Peyer's patch (tissue), 4 donors: ENCODE results near the gene UMODL1. TPM values are rescaled to one million over a fixed set of nuclear protein-coding genes. Genes with fewer than 3 reads are reported as not detected.

Experiments
- DNase-seq, 3 donors: peaks; one replicate each; pipeline ENCODE4 v3.0.0-alpha.2; 2017 to 2019
- H3K27ac ChIP-seq, 4 donors: fragments of 200-600 bp; sonication (generic); one replicate each; pipeline ENCODE4 v1.5.1; 2016 to 2019
- H3K27me3 ChIP-seq, 2 donors: fragments of 200-600 bp; sonication (generic); one replicate each; pipeline ENCODE4 v1.5.1; 2019
- H3K36me3 ChIP-seq, 3 donors: fragments of 200-600 bp; sonication (generic); one replicate each; pipeline ENCODE4 v1.5.1; 2016 to 2019
- H3K4me1 ChIP-seq, 4 donors: fragments of 200-600 bp; sonication (generic); one replicate each; pipeline ENCODE4 v1.5.1; 2016 to 2019
- H3K4me3 ChIP-seq, 4 donors: fragments of 200-600 bp; sonication (generic); 1 replicate in 3 of 4; 2 replicates in 1 of 4; pipeline ENCODE4 v1.5.1; 2016 to 2019; ENCODE audit warnings: mild to moderate bottlenecking in 1 of 4
- H3K9me3 ChIP-seq, 4 donors: fragments of 200-600 bp; sonication (generic); one replicate each; pipeline ENCODE4 v1.5.1; 2016 to 2019; ENCODE audit warnings: mild to moderate bottlenecking in 1 of 4
- POLR2A ChIP-seq, 2 donors: fragments of 450-650 bp; IDR thresholded peaks; one replicate each; pipeline ENCODE4 v1.5.1; 2017; ENCODE audit warnings: antibody characterized with exemption in 2 of 2, mild to moderate bottlenecking in 2 of 2, moderate library complexity in 2 of 2
- total RNA-seq, 4 donors: library from RNA; depleted of rRNA; stranded (reverse); fragments of >200 nt; gene quantifications; one replicate each; pipeline ENCODE4 v1.1.0, GENCODE V29; 2016
- TF ChIP-seq, protein P1 (sequence below), 6 experiments: fragments of 450-650 bp in 4 of 6; fragments of 200-600 bp in 2 of 6; sonication (generic) in 1 of 6; IDR thresholded peaks; one replicate each; pipeline ENCODE4 v1.5.1; 2017 to 2019; ENCODE audit warnings: antibody characterized with exemption in 6 of 6, mild to moderate bottlenecking in 3 of 6, moderate library complexity in 1 of 6

UMODL1 gene
- total RNA-seq, 4 donors from 2014 or later, result 0.53 to 0.95 (median 0.83) TPM; not detected in 1

DNA sequence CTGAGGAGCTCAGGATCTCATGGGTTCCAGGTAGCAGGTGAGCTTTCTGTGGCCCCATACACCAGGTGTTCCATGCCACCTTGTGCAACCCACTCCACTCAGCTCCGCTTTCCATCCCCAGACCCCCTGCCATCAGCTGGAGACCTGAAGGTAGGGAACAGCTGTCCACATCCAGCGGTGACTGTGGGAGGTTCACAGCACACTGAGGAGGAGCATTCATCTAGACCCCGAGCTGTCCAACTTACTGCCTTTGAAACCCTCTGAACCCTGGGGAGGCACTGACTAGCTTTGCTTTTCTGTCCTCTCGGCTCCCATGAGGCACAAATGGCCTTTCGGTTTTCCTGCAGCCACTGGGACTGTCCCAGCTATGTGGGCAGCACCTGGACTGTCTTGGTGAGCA lies 119.9 kb downstream of the UMODL1 start:
- Histone ChIP-seq H3K27me3 (no peaks in the 10 kb centered on the region), H3K9me3 (no peaks in the 10 kb centered on the region), H3K4me1 (peaks cover 0 to 20% (median 15%) of the 10 kb centered on the region in 4 donors), H3K4me3 (no peak overlapping the region), H3K36me3 (no peaks in the 10 kb centered on the region), H3K27ac (no peak overlapping the region)
- DNase-seq, result no peak
- TF ChIP-seq POLR2A (IDR thresholded peaks at IDR 0.05), result no peak
- TF ChIP-seq, protein P1, sequence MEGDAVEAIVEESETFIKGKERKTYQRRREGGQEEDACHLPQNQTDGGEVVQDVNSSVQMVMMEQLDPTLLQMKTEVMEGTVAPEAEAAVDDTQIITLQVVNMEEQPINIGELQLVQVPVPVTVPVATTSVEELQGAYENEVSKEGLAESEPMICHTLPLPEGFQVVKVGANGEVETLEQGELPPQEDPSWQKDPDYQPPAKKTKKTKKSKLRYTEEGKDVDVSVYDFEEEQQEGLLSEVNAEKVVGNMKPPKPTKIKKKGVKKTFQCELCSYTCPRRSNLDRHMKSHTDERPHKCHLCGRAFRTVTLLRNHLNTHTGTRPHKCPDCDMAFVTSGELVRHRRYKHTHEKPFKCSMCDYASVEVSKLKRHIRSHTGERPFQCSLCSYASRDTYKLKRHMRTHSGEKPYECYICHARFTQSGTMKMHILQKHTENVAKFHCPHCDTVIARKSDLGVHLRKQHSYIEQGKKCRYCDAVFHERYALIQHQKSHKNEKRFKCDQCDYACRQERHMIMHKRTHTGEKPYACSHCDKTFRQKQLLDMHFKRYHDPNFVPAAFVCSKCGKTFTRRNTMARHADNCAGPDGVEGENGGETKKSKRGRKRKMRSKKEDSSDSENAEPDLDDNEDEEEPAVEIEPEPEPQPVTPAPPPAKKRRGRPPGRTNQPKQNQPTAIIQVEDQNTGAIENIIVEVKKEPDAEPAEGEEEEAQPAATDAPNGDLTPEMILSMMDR (IDR thresholded peaks at IDR 0.05), result no peak

DNA sequence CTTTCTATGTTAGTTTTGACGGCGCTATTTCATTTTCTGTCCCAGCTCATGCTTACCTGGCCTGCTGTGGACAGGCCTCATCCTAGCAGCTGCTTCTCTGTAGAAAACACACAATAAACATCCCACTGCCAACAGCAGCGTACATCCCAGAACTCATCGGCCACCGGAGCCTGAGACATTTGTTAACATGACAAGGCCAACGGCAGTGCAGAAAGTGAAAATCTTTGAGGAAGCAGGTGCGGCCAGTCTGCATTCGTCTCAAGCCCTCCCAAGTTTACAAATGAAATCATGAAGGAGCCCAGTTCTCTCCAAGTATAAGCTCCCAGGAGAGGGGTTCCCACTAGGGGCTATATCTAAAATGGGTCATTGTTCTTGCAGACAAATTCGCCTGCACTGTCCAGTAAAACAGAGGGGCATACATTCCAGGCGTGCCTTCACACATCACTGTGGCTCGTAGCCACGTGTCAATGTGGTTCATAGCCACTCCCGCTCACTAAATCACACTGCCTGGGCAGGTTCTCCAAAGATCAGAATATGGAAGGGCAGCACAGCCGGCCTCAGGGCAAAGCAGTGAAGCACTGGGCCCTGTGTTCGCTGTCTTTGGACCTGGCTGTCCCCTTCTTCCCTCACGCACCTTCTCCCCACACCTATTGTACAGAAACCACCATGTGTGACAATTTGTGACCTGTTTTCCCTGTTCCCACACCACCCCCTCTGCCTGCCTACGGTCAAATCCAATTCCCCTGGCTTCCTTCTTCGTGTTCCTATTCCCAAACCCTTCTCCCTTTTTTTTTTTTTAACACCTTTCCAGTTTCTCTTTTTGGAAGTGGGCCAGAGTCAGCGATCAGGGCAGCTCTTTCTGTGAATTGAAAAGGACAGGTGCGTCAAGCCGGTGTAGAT lies 120.8 kb downstream of the UMODL1 start:
- Histone ChIP-seq H3K27me3 (no peaks in the 10 kb centered on the region), H3K9me3 (no peaks in the 10 kb centered on the region), H3K36me3 (no peaks in the 10 kb centered on the region), H3K27ac (no peak overlapping the region), H3K4me1 (peaks cover 0 to 20% (median 15%) of the 10 kb centered on the region in 4 donors), H3K4me3 (no peak overlapping the region)
- DNase-seq, result no peak
- TF ChIP-seq, protein P1 (IDR thresholded peaks at IDR 0.05), result no peak
- no peak for TF ChIP-seq POLR2A (IDR thresholded peaks at IDR 0.05)

Other genes starting within 250 kb of the UMODL1 start
- gene PRDM15, start 192.0 kb upstream of the UMODL1 start, total RNA-seq, result 10 to 100 TPM in 3 of 4 donors, 1 to 10 TPM in 1; 9.3 to 47.9 (median 16.9) TPM
- 10 to 100 TPM in 3 of 4 donors, 1 to 10 TPM in 1; 6.7 to 22.3 (median 17.3) TPM for gene C2CD2, start 117.3 kb upstream of the UMODL1 start, total RNA-seq
- 10 to 100 TPM in 2 of 4 donors, 1 to 10 TPM in 2; 6.1 to 20.4 (median 14.1) TPM for gene ZBTB21, start 61.0 kb upstream of the UMODL1 start, total RNA-seq
- gene ABCG1, start 147.8 kb downstream of the UMODL1 start, total RNA-seq, result 10 to 100 TPM; 33.0 to 68.5 (median 40.8) TPM
- 1,000 to 10,000 TPM in 1 of 4 donors, 100 to 1,000 TPM in 3; 178 to 1,063 (median 636) TPM for gene TFF3, start 244.1 kb downstream of the UMODL1 start, total RNA-seq